22Rv1 (cell line): ENCODE measurements around the gene LCN10.
A peak's percentile ranks its signal among the peaks of the same experiment; 100 is the strongest.

Experiments used
- H3K27ac ChIP-seq: fragments of 450-650 bp; 2 replicates; pipeline ENCODE4 v1.5.1; 2017
- CTCF ChIP-seq: fragments of 450-650 bp; IDR thresholded peaks from 2 replicates; pipeline ENCODE4 v1.5.1; 2017; ENCODE audit warnings: mild to moderate bottlenecking
- ZFX ChIP-seq: fragments of 450-650 bp; IDR thresholded peaks from 2 replicates; pipeline ENCODE4 v1.6.1; 2017; ENCODE audit warnings: antibody characterized with exemption, borderline replicate concordance

Gene LCN10

GRCh38 chr9:136724772-136725171 is 18.0 kb downstream of the LCN10 start:
- H3K27ac ChIP-seq: peak overlapping the region; percentile 85
- TF ChIP-seq ZFX (no peak), CTCF (no peak)

- no peak for TF ChIP-seq CTCF
- TF ChIP-seq ZFX: no peak
- peak overlapping the region; percentile 85 for H3K27ac ChIP-seq
Measured at GRCh38 chr9:136723989-136724388, 18.8 kb downstream of the LCN10 start.

- H3K27ac ChIP-seq: peak overlapping the region; percentile 85
- no peak for TF ChIP-seq ZFX
- TF ChIP-seq CTCF: no peak
Measured at GRCh38 chr9:136723362-136723976, 19.3 kb downstream of the LCN10 start.

- no peak for TF ChIP-seq CTCF
- no peak for TF ChIP-seq ZFX
- H3K27ac ChIP-seq: peak overlapping the region; percentile 85; the same call in 1 of the 2 replicates
Measured at GRCh38 chr9:136722969-136723356, 19.8 kb downstream of the LCN10 start.

- TF ChIP-seq CTCF: no peak
- no peak for TF ChIP-seq ZFX
- peak overlapping the region; percentile 85; the same call in 1 of the 2 replicates for H3K27ac ChIP-seq
Measured at GRCh38 chr9:136722093-136722968, 20.4 kb downstream of the LCN10 start.

- H3K27ac ChIP-seq: peak overlapping the region; percentile 85; the same call in 1 of the 2 replicates
- TF ChIP-seq CTCF (no peak), ZFX (no peak)
Measured at GRCh38 chr9:136721339-136722092, 21.2 kb downstream of the LCN10 start.
